CD4-positive, alpha-beta T cell (primary cell): ENCODE measurements around the gene CALN1. TPM values are rescaled to one million over a fixed set of nuclear protein-coding genes. Genes with fewer than 3 reads are reported as not detected.

Experiments
- ATAC-seq: fragments of 200-7000 bp; cut with Tn5 transposase; one replicate; pipeline ENCODE4 v1.10.0; 2022; ENCODE audit warnings: mild to moderate bottlenecking; ENCODE audit not compliant: poor library complexity
- CTCF ChIA-PET: fragments of 350-600 bp; sonication (Branson Sonifier 250); formaldehyde crosslinking; loops from one replicate; lab custom pipeline; 2021; ENCODE audit warnings: antibody characterized with exemption, inconsistent platforms; lab: Charles Lee
- POLR2A ChIA-PET: fragments of 350-600 bp; sonication (Branson Sonifier 250); formaldehyde crosslinking; loops from one replicate; lab custom pipeline; 2021; ENCODE audit warnings: antibody characterized with exemption, inconsistent platforms; lab: Charles Lee
- DNase-seq, 14 experiments: peaks; one replicate each; pipeline ENCODE4 v3.0.0-alpha.2; 2013 to 2020; ENCODE audit warnings: mixed read lengths in 2 of 14
- H3K27ac ChIP-seq, 2 donors: one replicate each; pipeline versions ENCODE4 v1.5.1 to v1.7.0; 2013; ENCODE audit warnings: low read length in 2 of 2, low read depth in 1 of 2, mild to moderate bottlenecking in 1 of 2
- H3K27me3 ChIP-seq, 2 experiments: 1 replicate in 1 of 2; 2 replicates in 1 of 2; pipeline versions ENCODE4 v1.6.1 to v1.7.0; 2013; ENCODE audit warnings: low read length in 2 of 2, control low read depth in 1 of 2, mild to moderate bottlenecking in 1 of 2, moderate library complexity in 1 of 2; ENCODE audit not compliant: insufficient read depth in 2 of 2, control insufficient read depth in 1 of 2
- H3K36me3 ChIP-seq: one replicate; pipeline ENCODE4 v1.6.1; 2013; ENCODE audit warnings: low read length, control low read depth; ENCODE audit not compliant: insufficient read depth
- H3K4me1 ChIP-seq: one replicate; pipeline ENCODE4 v1.6.1; 2013; ENCODE audit warnings: low read length, control low read depth; ENCODE audit not compliant: insufficient read depth
- H3K4me3 ChIP-seq: one replicate; pipeline ENCODE4 v1.5.1; 2013; ENCODE audit warnings: mild to moderate bottlenecking, low read length, moderate library complexity
- H3K9me3 ChIP-seq, 2 experiments: 1 replicate in 1 of 2; 2 replicates in 1 of 2; pipeline versions ENCODE4 v1.6.1 to v1.7.0; 2013; ENCODE audit warnings: low read length in 2 of 2, mild to moderate bottlenecking in 2 of 2, control low read depth in 1 of 2, moderate library complexity in 1 of 2; ENCODE audit not compliant: control insufficient read depth in 1 of 2, insufficient read depth in 1 of 2
- H3K27ac Mint-ChIP-seq: one replicate; pipeline ENCODE4 v1.8.0; 2020; ENCODE audit warnings: mixed read lengths
- H3K27me3 Mint-ChIP-seq: one replicate; pipeline ENCODE4 v1.8.0; 2021; ENCODE audit warnings: mixed read lengths
- H3K36me3 Mint-ChIP-seq: one replicate; pipeline ENCODE4 v1.8.0; 2021; ENCODE audit warnings: low read depth, mixed read lengths
- H3K4me1 Mint-ChIP-seq: one replicate; pipeline ENCODE4 v1.8.0; 2021; ENCODE audit warnings: low read depth, mixed read lengths
- H3K4me3 Mint-ChIP-seq: one replicate; pipeline ENCODE4 v1.8.0; 2020; ENCODE audit warnings: mild to moderate bottlenecking, mixed read lengths
- H3K9me3 Mint-ChIP-seq: one replicate; pipeline ENCODE4 v1.8.0; 2020; ENCODE audit warnings: mixed read lengths
- CTCF ChIP-seq: fragments of 200-600 bp; IDR thresholded peaks from one replicate; pipeline ENCODE4 v1.8.0; 2022; ENCODE audit warnings: antibody characterized with exemption, mild to moderate bottlenecking
- intact Hi-C, 2 experiments: fragments of 100-400 bp; cut with DNase I in 1 of 2; cut with micrococcal nuclease in 1 of 2; formaldehyde crosslinking; loops; one replicate each; pipeline versions ENCODE4 v1.15.1 to v1.9.0; 2023 to 2025; cut with DNase I, micrococcal nuclease
- total RNA-seq, 174 experiments: library from RNA in 2 of 174; stranded (reverse) in 2 of 174; gene quantifications; one replicate each; pipeline ENCODE4 v1.2.3 and lab custom pipeline; 2021 to 2026

Gene CALN1
- total RNA-seq, 2 experiments from 2014 or later = 0.06 TPM; not detected in 1

- Mint-ChIP-seq H3K4me1 (peaks cover 7% of the 10 kb centered on the region), H3K27me3 (no peaks in the 10 kb centered on the region), H3K36me3 (no peaks in the 10 kb centered on the region), H3K4me3 (peak overlapping the region; percentile 20), H3K27ac (peak overlapping the region; percentile 59), H3K9me3 (peaks cover 3% of the 10 kb centered on the region)
- Histone ChIP-seq H3K4me3 (no peak overlapping the region), H3K36me3 (no peaks in the 10 kb centered on the region), H3K9me3 (peaks cover 0 to 14% of the 10 kb centered on the region in 2 experiments), H3K27ac (no peak overlapping the region), H3K27me3 (no peaks in the 10 kb centered on the region), H3K4me1 (no peaks in the 10 kb centered on the region)
- intact Hi-C loops = no loop called here
- no peak for TF ChIP-seq CTCF
- no peak for DNase-seq
- POLR2A ChIA-PET = no interaction called here
- ATAC-seq = peak; percentile 46
- CTCF ChIA-PET = no interaction called here
Observed at GRCh38 chr7:71988201-71988600, 423.9 kb downstream of the CALN1 start.

GRCh38 chr7:71987200-71987767 lies 424.9 kb downstream of the CALN1 start:
- Mint-ChIP-seq H3K4me1 (peaks cover 10% of the 10 kb centered on the region), H3K9me3 (peaks cover 3% of the 10 kb centered on the region), H3K4me3 (no peak overlapping the region), H3K36me3 (no peaks in the 10 kb centered on the region), H3K27me3 (no peaks in the 10 kb centered on the region), H3K27ac (peak overlapping the region; percentile 59)
- ChIA-PET CTCF (no interaction called here), POLR2A (no interaction called here)
- Histone ChIP-seq H3K9me3 (peaks cover 0 to 13% of the 10 kb centered on the region in 2 experiments), H3K4me1 (no peaks in the 10 kb centered on the region), H3K36me3 (no peaks in the 10 kb centered on the region), H3K4me3 (no peak overlapping the region), H3K27me3 (no peaks in the 10 kb centered on the region), H3K27ac (no peak overlapping the region)
- no peak for TF ChIP-seq CTCF
- no peak for ATAC-seq
- no peak for DNase-seq
- intact Hi-C loops = no loop called here

GRCh38 chr7:71984348-71984747 lies 427.8 kb downstream of the CALN1 start:
- no peak overlapping the region for H3K4me3 Mint-ChIP-seq
- DNase-seq (no peak), ATAC-seq (no peak)
- peaks cover 10% of the 10 kb centered on the region for H3K4me1 Mint-ChIP-seq
- no peaks in the 10 kb centered on the region for H3K4me1 ChIP-seq
- peaks cover 0 to 11% of the 10 kb centered on the region in 2 experiments for H3K9me3 ChIP-seq
- H3K36me3 ChIP-seq = no peaks in the 10 kb centered on the region
- no peaks in the 10 kb centered on the region for H3K9me3 Mint-ChIP-seq
- intact Hi-C loops = no loop called here
- H3K27ac Mint-ChIP-seq = no peak overlapping the region
- H3K27me3 ChIP-seq = no peaks in the 10 kb centered on the region
- no peak for TF ChIP-seq CTCF
- H3K4me3 ChIP-seq = no peak overlapping the region
- H3K27ac ChIP-seq = no peak overlapping the region
- ChIA-PET CTCF (no interaction called here), POLR2A (no interaction called here)
- H3K27me3 Mint-ChIP-seq = no peaks in the 10 kb centered on the region
- H3K36me3 Mint-ChIP-seq = no peaks in the 10 kb centered on the region
